Measurements from ENCODE around the gene MCF2L2.

GRCh38 chr3:183378545-183378944 lies 49.9 kb downstream of the MCF2L2 start:
- TF ChIP-seq CTCF (IDR thresholded peaks at IDR 0.05; ENCODE audit: poor library complexity, severe bottlenecking) (no peak), POLR2AphosphoS5 (IDR thresholded peaks at IDR 0.05) (no peak), EZH2 (IDR thresholded peaks at IDR 0.05; ENCODE audit: borderline replicate concordance, insufficient read depth, low read length, poor library complexity, severe bottlenecking) (no peak), MXI1 (conservative IDR thresholded peaks at IDR 0.05; ENCODE audit: poor library complexity, severe bottlenecking) (no peak), REST (IDR thresholded peaks at IDR 0.05; ENCODE audit: borderline replicate concordance) (no peak), EP300 (conservative IDR thresholded peaks at IDR 0.05; ENCODE audit: poor library complexity, severe bottlenecking) (no peak)
